Stimulated activated naive CD8-positive, alpha-beta T cell treated with anti-CD3 and anti-CD28 coated beads, Interleukin-15, Interleukin-2, amounts not matched to agents 100 ng/mL and 50 ng/mL, for 24 hours (primary cell): ENCODE measurements around the gene RABGGTB.
"Not testable (repeated sequence)": the region's sequence is repeated elsewhere in the genome, so short reads cannot be mapped to it uniquely, and the experiment has no call there.

ENCODE experiments used
- H3K27ac Mint-ChIP-seq: one replicate; pipeline ENCODE4 v1.8.0; 2021; ENCODE audit warnings: mild to moderate bottlenecking, mixed read lengths
- H3K27me3 Mint-ChIP-seq: one replicate; pipeline ENCODE4 v1.8.0; 2021; ENCODE audit warnings: mixed read lengths
- H3K36me3 Mint-ChIP-seq: one replicate; pipeline ENCODE4 v1.8.0; 2021; ENCODE audit warnings: low read depth, mixed read lengths
- H3K4me1 Mint-ChIP-seq: one replicate; pipeline ENCODE4 v1.8.0; 2021; ENCODE audit warnings: low read depth, mixed read lengths
- H3K4me3 Mint-ChIP-seq: one replicate; pipeline ENCODE4 v1.8.0; 2021; ENCODE audit warnings: mild to moderate bottlenecking, mixed read lengths
- H3K9me3 Mint-ChIP-seq: one replicate; pipeline ENCODE4 v1.8.0; 2021; ENCODE audit warnings: mixed read lengths

Gene RABGGTB

DNA sequence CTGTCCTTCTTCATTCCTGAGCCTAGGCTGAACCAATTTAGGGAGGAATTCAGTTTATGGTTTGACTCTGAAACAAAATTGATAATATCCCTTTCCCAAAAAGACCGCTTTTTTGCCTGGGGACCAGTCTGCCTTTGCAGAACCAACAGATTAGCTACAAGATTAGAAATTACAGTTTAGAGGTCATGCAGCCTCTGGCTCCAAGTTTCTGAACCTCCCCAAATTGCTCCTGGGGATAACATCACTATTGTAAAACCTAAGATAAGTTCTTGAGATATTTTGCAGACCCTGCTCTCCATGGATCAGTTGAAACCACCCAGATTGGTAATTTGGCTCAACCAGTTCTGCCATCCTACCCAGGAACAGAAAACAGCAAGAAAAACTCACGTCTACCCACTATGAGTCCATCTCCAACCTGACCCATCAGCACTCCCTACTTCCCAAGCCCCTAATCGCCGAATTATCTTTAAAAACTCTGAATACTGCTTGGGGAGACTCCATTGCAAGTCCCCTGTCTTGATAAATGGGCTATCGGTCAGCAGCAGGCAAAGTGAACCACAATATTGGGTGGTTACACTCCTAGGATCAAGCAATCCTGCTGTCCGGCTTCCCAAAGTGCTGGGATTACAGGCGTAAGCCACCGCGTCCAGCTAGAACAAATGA lies 605 bp upstream of the RABGGTB start:
- no peaks in the 10 kb centered on the region for H3K9me3 Mint-ChIP-seq
- H3K27me3 Mint-ChIP-seq, result peaks cover 9% of the 10 kb centered on the region
- H3K4me1 Mint-ChIP-seq, result peaks cover 38% of the 10 kb centered on the region
- H3K27ac Mint-ChIP-seq, result peak overlapping the region; percentile 95
- H3K4me3 Mint-ChIP-seq, result peak overlapping the region; percentile 99
- peaks cover 47% of the 10 kb centered on the region for H3K36me3 Mint-ChIP-seq

DNA sequence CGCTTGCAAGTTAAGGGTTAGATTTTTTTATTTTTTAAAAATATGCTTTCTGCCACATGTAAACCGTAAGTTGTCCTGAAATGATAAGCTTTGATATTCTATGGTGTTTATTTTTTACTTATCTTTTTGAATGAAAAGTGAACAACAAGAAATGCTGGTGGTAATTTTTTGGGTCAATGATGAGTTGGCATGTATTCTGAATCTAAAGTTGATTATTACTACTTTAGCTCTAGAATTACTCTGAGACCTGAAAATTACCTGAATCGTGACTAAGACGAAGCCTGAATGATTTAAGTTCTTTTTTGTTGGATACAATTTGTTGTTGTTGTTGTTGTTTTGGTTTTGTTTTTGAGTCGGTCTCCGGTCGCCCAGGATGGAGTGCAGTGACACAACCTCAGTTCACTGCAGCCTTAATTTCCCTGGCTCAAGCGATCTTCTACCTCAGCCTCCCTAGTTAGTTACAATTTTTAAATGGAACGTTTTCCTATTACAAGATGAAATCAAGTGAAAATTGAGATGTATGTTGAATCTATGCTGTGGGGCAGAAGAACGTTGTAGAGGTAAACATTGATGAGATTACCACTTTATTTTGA lies 941 bp downstream of the RABGGTB start:
- Mint-ChIP-seq H3K4me3 (peak overlapping the region; percentile 99), H3K36me3 (peaks cover 61% of the 10 kb centered on the region), H3K4me1 (peaks cover 53% of the 10 kb centered on the region), H3K27ac (peak overlapping the region; percentile 95), H3K27me3 (no peaks in the 10 kb centered on the region), H3K9me3 (no peaks in the 10 kb centered on the region)

DNA sequence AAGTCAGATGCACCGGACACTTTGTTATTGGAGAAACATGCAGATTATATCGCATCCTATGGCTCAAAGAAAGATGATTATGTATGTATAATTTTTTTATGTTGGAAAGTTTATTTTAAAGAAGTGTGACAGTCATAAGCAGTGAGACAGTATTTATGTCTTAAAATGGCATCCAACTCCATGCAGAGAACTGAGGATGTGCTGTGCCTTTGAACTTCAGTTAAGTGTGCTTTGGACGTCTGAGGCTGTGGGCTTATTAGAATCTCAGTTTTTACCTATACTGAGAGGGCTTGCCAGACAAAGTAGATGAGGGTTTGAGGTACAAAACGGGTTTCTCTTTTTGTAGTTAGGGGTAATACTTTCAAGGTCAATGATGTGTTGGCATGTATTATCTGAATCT lies 1.5 kb downstream of the RABGGTB start:
- peak overlapping the region; percentile 95 for H3K27ac Mint-ChIP-seq
- H3K27me3 Mint-ChIP-seq, result no peaks in the 10 kb centered on the region
- peaks cover 59% of the 10 kb centered on the region for H3K4me1 Mint-ChIP-seq
- H3K4me3 Mint-ChIP-seq, result peak overlapping the region; percentile 99
- H3K36me3 Mint-ChIP-seq, result peaks cover 66% of the 10 kb centered on the region
- no peaks in the 10 kb centered on the region for H3K9me3 Mint-ChIP-seq

DNA sequence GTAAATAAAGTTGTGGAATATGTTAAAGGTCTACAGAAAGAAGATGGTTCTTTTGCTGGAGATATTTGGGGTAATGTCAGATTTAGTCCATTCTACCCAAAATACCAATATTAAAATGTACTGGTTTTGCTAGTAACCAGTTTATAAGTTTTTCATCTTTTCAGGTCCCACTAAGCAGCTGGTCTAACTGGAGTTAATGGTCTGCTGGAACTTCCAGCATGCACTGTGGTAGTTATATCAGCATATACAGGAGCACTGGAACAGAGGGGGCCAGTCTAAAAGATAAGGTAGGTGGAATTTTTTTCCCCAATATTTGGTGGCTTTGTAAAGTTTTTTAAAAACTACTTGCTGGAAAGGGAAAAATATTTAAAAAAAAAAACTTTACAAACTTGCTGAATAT lies 3.9 kb downstream of the RABGGTB start:
- H3K4me1 Mint-ChIP-seq, result peaks cover 70% of the 10 kb centered on the region
- no peaks in the 10 kb centered on the region for H3K27me3 Mint-ChIP-seq
- H3K9me3 Mint-ChIP-seq, result no peaks in the 10 kb centered on the region
- H3K36me3 Mint-ChIP-seq, result peaks cover 88% of the 10 kb centered on the region
- peak overlapping the region; percentile 99 for H3K4me3 Mint-ChIP-seq
- peak overlapping the region; percentile 96 for H3K27ac Mint-ChIP-seq

DNA sequence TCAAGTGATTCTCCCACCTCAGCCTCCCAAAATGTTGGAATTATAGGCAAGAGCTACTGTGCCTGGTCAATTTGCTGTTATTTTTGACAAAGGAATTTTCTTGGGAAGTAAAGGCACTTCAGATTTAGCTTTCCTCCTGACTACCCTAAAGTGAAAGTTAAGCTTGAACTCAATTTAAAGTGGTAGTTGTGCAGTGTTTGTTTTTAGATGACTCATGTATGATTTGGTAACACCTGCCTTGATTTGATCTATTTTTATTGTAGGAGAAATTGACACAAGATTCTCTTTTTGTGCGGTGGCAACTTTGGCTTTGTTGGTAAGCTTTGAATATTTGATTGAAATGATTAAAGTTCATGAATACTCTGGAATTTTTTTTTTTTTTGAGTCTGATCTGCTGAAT lies 5.0 kb downstream of the RABGGTB start:
- Mint-ChIP-seq H3K4me3 (peak overlapping the region; percentile 99), H3K27me3 (no peaks in the 10 kb centered on the region), H3K27ac (peak overlapping the region; percentile 96), H3K4me1 (peaks cover 61% of the 10 kb centered on the region), H3K36me3 (peaks cover 98% of the 10 kb centered on the region), H3K9me3 (no peaks in the 10 kb centered on the region)

DNA sequence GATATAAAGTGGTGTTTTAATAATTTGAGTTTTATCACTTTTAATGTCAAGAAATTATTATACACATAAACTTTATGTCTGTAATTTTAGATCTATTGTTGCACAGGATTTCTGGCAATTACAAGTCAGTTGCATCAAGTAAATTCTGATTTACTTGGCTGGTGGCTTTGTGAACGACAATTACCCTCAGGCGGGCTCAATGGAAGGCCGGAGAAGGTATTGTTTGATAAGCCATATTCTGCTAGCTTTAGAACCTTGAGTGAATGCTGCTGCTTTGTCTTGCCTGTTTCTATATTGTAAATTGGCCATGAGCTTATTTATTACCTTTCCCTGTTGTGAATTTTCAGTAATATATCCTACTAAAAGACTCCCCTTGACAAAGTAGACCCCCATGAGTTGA lies 6.0 kb downstream of the RABGGTB start:
- Mint-ChIP-seq H3K9me3 (no peaks in the 10 kb centered on the region), H3K27me3 (no peaks in the 10 kb centered on the region), H3K4me1 (peaks cover 62% of the 10 kb centered on the region), H3K4me3 (peak overlapping the region; percentile 99), H3K36me3 (peaks cover 94% of the 10 kb centered on the region), H3K27ac (peak overlapping the region; percentile 36)

DNA sequence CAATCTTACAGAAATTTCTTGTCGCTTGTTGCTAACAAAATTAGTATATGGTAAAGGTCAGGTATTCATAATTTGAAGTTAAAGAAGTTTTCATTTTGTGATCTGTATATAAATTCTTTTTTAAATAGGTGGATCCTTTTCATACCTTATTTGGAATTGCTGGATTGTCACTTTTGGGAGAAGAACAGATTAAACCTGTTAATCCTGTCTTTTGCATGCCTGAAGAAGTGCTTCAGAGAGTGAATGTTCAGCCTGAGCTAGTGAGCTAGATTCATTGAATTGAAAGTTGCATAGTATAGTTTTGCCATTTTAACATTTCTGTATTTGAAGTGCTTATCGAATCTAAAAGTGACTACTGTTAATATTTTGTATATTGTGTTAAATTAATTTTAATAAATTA lies 8.3 kb downstream of the RABGGTB start:
- peaks cover 51% of the 10 kb centered on the region for H3K4me1 Mint-ChIP-seq
- H3K36me3 Mint-ChIP-seq, result peaks cover 85% of the 10 kb centered on the region
- peak overlapping the region; percentile 99 for H3K4me3 Mint-ChIP-seq
- H3K9me3 Mint-ChIP-seq, result no peaks in the 10 kb centered on the region
- H3K27ac Mint-ChIP-seq, result no peak overlapping the region
- no peaks in the 10 kb centered on the region for H3K27me3 Mint-ChIP-seq

DNA sequence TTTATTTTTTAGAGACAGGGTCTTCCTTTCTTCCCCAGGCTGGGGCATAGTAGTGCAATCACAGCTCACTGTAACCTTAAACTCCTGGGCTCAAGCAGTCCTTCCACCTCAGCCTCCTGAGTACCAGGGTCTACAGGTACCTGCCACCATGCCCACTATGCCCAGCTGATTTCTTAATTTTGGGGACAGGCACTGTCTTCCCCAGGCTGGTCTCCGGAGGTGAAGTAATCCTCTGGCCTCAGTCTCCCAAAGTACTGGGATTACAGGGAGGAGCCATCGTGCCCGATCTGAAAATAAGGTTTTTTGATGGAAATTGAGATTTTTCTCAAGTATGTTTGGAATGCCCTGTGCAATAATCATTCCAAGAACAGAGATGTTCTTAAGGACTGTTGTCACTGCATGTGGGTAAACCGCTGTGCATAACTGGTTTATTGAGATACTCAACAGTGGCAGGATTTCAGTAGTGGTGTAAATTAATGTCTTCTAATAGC lies 9.7 kb downstream of the RABGGTB start:
- Mint-ChIP-seq H3K4me3 (peak overlapping the region; percentile 9), H3K9me3 (no peaks in the 10 kb centered on the region), H3K4me1 (peaks cover 37% of the 10 kb centered on the region), H3K36me3 (peaks cover 75% of the 10 kb centered on the region), H3K27me3 (no peaks in the 10 kb centered on the region), H3K27ac (peak overlapping the region; percentile 75)

DNA sequence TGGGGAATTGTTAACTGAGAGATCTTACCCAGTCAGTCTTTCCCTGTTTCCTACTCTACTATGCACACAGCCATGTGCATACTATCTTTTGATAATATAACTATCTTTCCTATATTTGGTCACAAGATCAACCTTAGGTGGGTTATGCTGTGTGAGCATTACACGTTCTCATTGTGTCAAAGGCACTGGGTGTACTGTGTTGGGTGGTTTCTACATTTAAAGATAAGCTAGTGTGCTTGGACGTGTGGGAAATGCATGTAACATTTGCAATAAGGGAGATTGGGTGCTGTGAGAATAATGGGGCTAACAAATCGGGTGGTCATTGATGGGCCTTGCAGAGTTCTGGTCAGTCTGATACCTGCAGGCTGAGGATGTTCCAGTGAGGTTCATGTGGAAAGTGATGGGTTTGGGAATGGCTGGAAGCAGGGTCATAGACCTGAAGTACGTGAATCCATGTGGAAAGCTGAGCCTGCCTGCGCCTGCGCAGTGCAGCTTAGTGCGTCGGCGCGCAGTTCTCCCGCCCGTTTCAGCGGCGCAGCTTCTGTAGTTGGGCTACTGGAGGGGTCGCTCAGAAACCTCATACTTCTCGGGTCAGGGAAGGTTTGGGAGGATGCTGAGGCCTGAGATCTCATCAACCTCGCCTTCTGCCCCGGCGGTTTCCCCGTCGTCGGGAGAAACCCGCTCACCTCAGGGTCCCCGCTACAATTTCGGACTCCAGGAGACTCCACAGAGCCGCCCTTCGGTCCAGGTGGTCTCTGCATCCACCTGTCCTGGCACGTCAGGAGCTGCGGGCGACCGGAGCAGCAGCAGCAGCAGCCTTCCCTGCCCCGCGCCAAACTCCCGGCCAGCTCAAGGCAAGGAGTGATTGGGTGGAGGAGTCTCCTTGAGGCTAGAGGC lies 10.6 kb downstream of the RABGGTB start, which contains the start of gene MSH4:
MSH4 (plus strand) TSS at position 507 of the 897 bp plus-strand sequence; CDS start at position 611, 104 bp downstream.
- H3K9me3 Mint-ChIP-seq, result no peaks in the 10 kb centered on the region
- H3K36me3 Mint-ChIP-seq, result peaks cover 66% of the 10 kb centered on the region
- H3K4me1 Mint-ChIP-seq, result peaks cover 29% of the 10 kb centered on the region
- H3K4me3 Mint-ChIP-seq, result peak within 1 kb of the TSS; percentile 58
- H3K27ac Mint-ChIP-seq, result peak within 1 kb of the TSS; percentile 75
- H3K27me3 Mint-ChIP-seq, result no peaks in the 10 kb centered on the region

DNA sequence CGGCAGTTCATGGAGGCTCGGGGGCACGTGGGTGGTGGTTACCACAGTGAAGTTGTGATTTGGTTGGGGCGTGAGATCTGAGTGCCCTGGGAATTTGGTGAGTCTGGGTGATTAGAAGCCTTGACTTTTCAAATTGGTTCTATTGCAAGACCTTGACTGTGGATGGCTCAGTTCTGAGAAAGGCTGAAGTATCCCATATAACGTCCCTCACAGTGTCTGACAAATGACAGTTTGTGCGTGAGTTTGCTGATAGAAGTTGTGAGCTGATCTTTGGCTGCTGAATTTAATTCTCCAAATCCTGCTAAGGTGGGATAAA lies 11.2 kb downstream of the RABGGTB start:
- Mint-ChIP-seq H3K36me3 (peaks cover 60% of the 10 kb centered on the region), H3K4me1 (peaks cover 23% of the 10 kb centered on the region), H3K9me3 (no peaks in the 10 kb centered on the region), H3K27me3 (no peaks in the 10 kb centered on the region), H3K27ac (no peak overlapping the region), H3K4me3 (peak overlapping the region; percentile 58)

DNA sequence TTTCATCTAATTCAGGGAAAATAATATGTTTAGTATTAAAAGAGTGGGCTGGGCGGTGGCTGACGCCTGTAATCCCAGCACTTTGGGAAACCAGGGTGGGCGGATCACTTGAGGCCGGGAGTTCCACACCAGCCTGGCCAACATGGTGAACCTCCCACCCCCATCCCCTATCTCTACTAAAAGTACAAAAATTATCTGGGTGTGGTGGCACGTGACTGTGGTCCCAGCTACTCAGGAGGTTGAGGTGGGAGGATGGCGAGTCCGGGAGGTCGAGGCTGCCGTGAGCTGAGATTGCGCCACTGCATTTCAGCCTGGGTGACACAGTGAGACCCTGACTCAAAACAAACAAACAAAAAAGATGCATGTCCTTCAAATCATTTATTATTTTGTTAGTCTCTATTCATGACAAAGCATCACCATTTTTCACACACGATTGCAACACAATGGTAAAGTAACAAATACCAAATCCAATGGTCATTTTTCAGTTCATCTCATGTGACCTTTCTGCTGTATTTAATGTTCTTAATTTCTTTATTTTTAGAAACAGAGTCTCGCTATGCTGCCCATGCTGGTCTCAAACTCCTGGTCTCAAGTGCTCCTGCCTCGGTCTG lies 11.7 kb downstream of the RABGGTB start:
- no peak overlapping the region for H3K4me3 Mint-ChIP-seq
- H3K36me3 Mint-ChIP-seq, result peaks cover 55% of the 10 kb centered on the region
- H3K9me3 Mint-ChIP-seq, result no peaks in the 10 kb centered on the region
- no peak overlapping the region for H3K27ac Mint-ChIP-seq
- H3K4me1 Mint-ChIP-seq, result peaks cover 18% of the 10 kb centered on the region
- no peaks in the 10 kb centered on the region for H3K27me3 Mint-ChIP-seq

DNA sequence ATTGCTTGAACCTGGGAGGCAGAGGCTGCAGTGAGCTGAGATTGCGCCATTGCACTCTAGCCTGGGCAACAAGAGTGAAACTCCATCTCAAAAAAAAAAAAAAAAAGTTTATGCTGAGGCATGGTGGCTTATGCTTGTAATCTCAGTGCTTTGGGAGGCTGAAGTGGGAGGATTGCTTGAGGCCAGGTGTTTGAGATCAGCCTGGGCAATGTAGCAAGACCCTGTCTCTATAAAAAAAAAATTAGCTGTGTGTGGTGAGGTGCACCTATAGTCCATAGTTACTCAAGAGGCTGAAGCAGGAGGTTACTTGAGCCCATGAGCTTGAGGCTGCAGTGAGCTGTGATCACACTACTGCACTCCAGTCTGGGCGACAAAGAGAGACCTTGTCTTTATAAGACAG lies 15.4 kb downstream of the RABGGTB start:
- H3K4me1 Mint-ChIP-seq, H3K27me3 Mint-ChIP-seq, H3K4me3 Mint-ChIP-seq, H3K9me3 Mint-ChIP-seq, H3K27ac Mint-ChIP-seq: not testable (repeated sequence)
- H3K36me3 Mint-ChIP-seq, result peaks cover 20% of the 10 kb centered on the region

DNA sequence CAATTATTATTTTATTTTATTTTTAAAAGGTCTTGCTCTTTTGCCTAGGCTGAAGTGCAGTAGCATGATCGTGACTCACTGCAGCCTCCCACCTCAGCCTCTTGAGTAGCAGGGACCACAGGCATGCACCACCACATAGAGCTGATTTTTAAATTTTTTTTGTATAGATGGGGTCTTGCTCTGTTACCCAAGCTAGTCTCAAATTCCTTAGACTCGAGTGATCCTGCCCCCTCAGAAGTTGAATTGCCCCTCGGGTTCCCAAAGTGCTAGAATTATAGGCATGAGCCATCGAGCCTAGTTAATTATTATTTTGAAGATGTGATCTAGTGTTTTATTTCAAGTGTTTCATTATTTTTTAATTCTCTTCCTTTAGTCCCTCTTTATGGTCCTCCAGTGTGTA lies 22.9 kb downstream of the RABGGTB start:
- H3K4me1 Mint-ChIP-seq, result no peaks in the 10 kb centered on the region
- H3K9me3 Mint-ChIP-seq, result no peaks in the 10 kb centered on the region
- no peak overlapping the region for H3K27ac Mint-ChIP-seq
- no peaks in the 10 kb centered on the region for H3K27me3 Mint-ChIP-seq
- no peak overlapping the region for H3K4me3 Mint-ChIP-seq
- no peaks in the 10 kb centered on the region for H3K36me3 Mint-ChIP-seq

DNA sequence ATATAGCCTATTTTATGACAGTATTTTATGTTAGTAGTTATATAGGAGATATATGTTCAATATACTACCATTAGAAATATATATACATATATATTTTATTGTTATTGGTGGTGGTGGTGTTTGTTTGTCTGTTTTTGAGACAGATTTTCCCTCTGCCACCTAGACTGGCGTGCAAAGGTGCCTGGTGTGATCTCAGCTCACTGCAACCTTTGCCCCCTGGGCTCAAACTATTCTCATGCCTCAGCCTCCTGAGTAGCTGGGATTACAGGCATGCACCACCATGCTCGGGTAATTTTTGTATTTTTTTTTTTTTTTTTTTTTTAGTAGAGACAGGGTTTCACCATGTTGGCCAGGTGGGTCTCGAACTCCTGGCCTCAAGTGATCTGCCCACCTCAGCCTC lies 24.1 kb downstream of the RABGGTB start:
- not testable (repeated sequence) for H3K9me3 Mint-ChIP-seq, H3K27ac Mint-ChIP-seq, H3K36me3 Mint-ChIP-seq, H3K4me1 Mint-ChIP-seq, H3K4me3 Mint-ChIP-seq, H3K27me3 Mint-ChIP-seq
